HepG2 (cell line): ENCODE results near the gene STUB1. TPM values are rescaled to one million over a fixed set of nuclear protein-coding genes. Genes with fewer than 3 reads are reported as not detected.

Source experiments
- ATAC-seq: fragments of 200-7000 bp; cut with Tn5 transposase; 3 replicates; pipeline ENCODE4 v1.9.1; 2020; ENCODE audit warnings: mild to moderate bottlenecking, moderate library complexity
- BruUV-seq: library from RNA; stranded (reverse); fragments of 400-500 nt; replicated peaks from 2 replicates; lab custom pipeline; 2021; lab: Mats Ljungman, UMichigan
- CTCF ChIA-PET: fragments of 300-600 bp; formaldehyde crosslinking; extraction: SDS; loops from one replicate; lab custom pipeline; 2021; ENCODE audit warnings: low total read pairs, inconsistent platforms, low intra/inter-chr PET ratio; lab: Yijun Ruan, JAX
- POLR2A ChIA-PET: fragments of 350-600 bp; sonication (Branson Sonifier 250); formaldehyde crosslinking; loops from one replicate; lab custom pipeline; 2020; ENCODE audit warnings: antibody characterized with exemption, inconsistent platforms; lab: Yijun Ruan, JAX
- DNase-seq: peaks from one replicate; pipeline ENCODE4 v3.0.0-alpha.2; 2015; ENCODE audit warnings: low spot score
- FAIRE-seq: peaks from 3 replicates; lab custom pipeline; 2011; peaks lifted over from hg19 to GRCh38; lab: Jason Lieb, UNC
- H2AFZ ChIP-seq: one replicate; pipeline ENCODE4 v1.6.1; 2011; ENCODE audit warnings: low read length, inconsistent platforms
- H3K27ac ChIP-seq: fragments of 300-600 bp; 3 replicates; pipeline ENCODE4 v1.8.0; 2011; ENCODE audit warnings: mixed run types, mild to moderate bottlenecking, mixed read lengths, low read length, inconsistent platforms; ENCODE audit not compliant: insufficient read depth; ENCODE audit errors: extremely low read length
- H3K27me3 ChIP-seq, 2 experiments: fragments of 200-600 bp in 1 of 2; 2 replicates in 1 of 2; 3 replicates in 1 of 2; pipeline versions ENCODE4 v1.6.0 to v1.8.0; 2011; ENCODE audit warnings: low read length in 2 of 2, mild to moderate bottlenecking in 2 of 2, moderate library complexity in 2 of 2, inconsistent platforms in 1 of 2; ENCODE audit not compliant: insufficient read depth in 2 of 2, control insufficient read depth in 1 of 2
- H3K36me3 ChIP-seq, 2 experiments: fragments of 200-600 bp in 1 of 2; replicated peaks in 1 of 2; 2 replicates in 1 of 2; 3 replicates in 1 of 2; pipeline versions ENCODE4 v1.5.1 to v1.8.0; 2011; ENCODE audit warnings: low read length in 2 of 2, inconsistent platforms in 1 of 2; ENCODE audit not compliant: insufficient read depth in 2 of 2, control insufficient read depth in 1 of 2
- H3K4me1 ChIP-seq: 2 replicates; pipeline ENCODE4 v1.5.1; 2012; ENCODE audit warnings: low read length, inconsistent platforms; ENCODE audit not compliant: insufficient read depth
- H3K4me2 ChIP-seq: 2 replicates; pipeline ENCODE4 v1.6.0; 2011; ENCODE audit warnings: low read depth, low read length, inconsistent platforms
- H3K4me3 ChIP-seq, 3 experiments: fragments of 200-600 bp in 1 of 3; sonication (generic), shearing (Covaris generic) in 1 of 3; replicated peaks in 1 of 3; 2 replicates each; pipeline ENCODE4 v1.5.1; 2011 to 2016; ENCODE audit warnings: low read length in 3 of 3, inconsistent platforms in 2 of 3, low read depth in 2 of 3, mild to moderate bottlenecking in 2 of 3, control low read depth in 1 of 3, mixed read lengths in 1 of 3; ENCODE audit not compliant: insufficient read depth in 1 of 3
- H3K79me2 ChIP-seq: one replicate; pipeline ENCODE4 v1.6.1; 2011; ENCODE audit warnings: low read length, inconsistent platforms; ENCODE audit not compliant: insufficient read depth
- H3K9ac ChIP-seq: 2 replicates; pipeline ENCODE4 v1.6.0; 2011; ENCODE audit warnings: mild to moderate bottlenecking, low read depth, low read length, inconsistent platforms; ENCODE audit not compliant: insufficient read depth
- H3K9me3 ChIP-seq: 2 replicates; pipeline ENCODE4 v1.5.1; 2012; ENCODE audit warnings: mild to moderate bottlenecking, low read length
- H4K20me1 ChIP-seq: 2 replicates; pipeline ENCODE4 v1.6.0; 2011; ENCODE audit warnings: inconsistent platforms, mild to moderate bottlenecking, low read length, moderate library complexity; ENCODE audit not compliant: insufficient read depth
- AGO2 ChIP-seq: fragments of 200-400 bp; formaldehyde crosslinking; optimal IDR thresholded peaks from 2 replicates; pipeline ENCODE3; 2017; ENCODE audit warnings: mild to moderate bottlenecking, low read depth, low read length, moderate library complexity
- CTCF ChIP-seq: sonication (generic); formaldehyde crosslinking; IDR thresholded peaks from 2 replicates; pipeline ENCODE4 v1.5.0; 2020; ENCODE audit warnings: mild to moderate bottlenecking, missing genetic modification reagents, moderate library complexity
- DRAP1 ChIP-seq: IDR thresholded peaks from 2 replicates; pipeline ENCODE4 v1.6.1; 2016; ENCODE audit warnings: missing genetic modification reagents, missing compliant biosample characterization
- HNRNPLL ChIP-seq: fragments of 200-400 bp; formaldehyde crosslinking; IDR thresholded peaks from 2 replicates; pipeline ENCODE4 v1.6.1; 2017; ENCODE audit warnings: mild to moderate bottlenecking, low read depth, low read length; ENCODE audit not compliant: poor library complexity, severe bottlenecking
- POLR2A ChIP-seq, 2 experiments: IDR thresholded peaks; 2 replicates each; pipeline ENCODE4 v1.6.1; 2011; ENCODE audit warnings: low read depth in 2 of 2, low read length in 2 of 2, mild to moderate bottlenecking in 1 of 2, moderate library complexity in 1 of 2; ENCODE audit not compliant: insufficient read depth in 1 of 2
- RAD21 ChIP-seq: fragments of 450-650 bp; formaldehyde crosslinking; IDR thresholded peaks from 2 replicates; pipeline ENCODE4 v1.5.0; 2020; ENCODE audit warnings: mild to moderate bottlenecking
- RBFOX2 ChIP-seq: fragments of 200-400 bp; formaldehyde crosslinking; IDR thresholded peaks from 2 replicates; pipeline ENCODE4 v1.6.1; 2017; ENCODE audit warnings: low read depth, mild to moderate bottlenecking, low read length
- SMC3 ChIP-seq: IDR thresholded peaks from 2 replicates; pipeline ENCODE4 v1.6.1; 2011; ENCODE audit warnings: low read length, improper control_type of control experiment
- SSRP1 ChIP-seq: IDR thresholded peaks from 2 replicates; pipeline ENCODE4 v1.6.1; 2016; ENCODE audit warnings: control low read depth
- STAG1 ChIP-seq: sonication (generic); formaldehyde crosslinking; IDR thresholded peaks from 2 replicates; pipeline ENCODE4 v1.4.0; 2020; ENCODE audit warnings: missing genetic modification reagents
- TCF7 ChIP-seq: sonication (generic); IDR thresholded peaks from 2 replicates; pipeline ENCODE4 v1.6.1; 2016; ENCODE audit warnings: antibody characterized with exemption, low read depth
- TP53 ChIP-seq: sonication (generic); formaldehyde crosslinking; conservative IDR thresholded peaks from 2 replicates; pipeline ENCODE4 v1.4.0; 2020; ENCODE audit warnings: missing genetic modification reagents
- ZBTB20 ChIP-seq: sonication (generic); formaldehyde crosslinking; IDR thresholded peaks from 2 replicates; pipeline ENCODE4 v1.8.1; 2023; ENCODE audit warnings: missing genetic modification reagents, low read depth, mild to moderate bottlenecking, borderline replicate concordance
- ZBTB25 ChIP-seq: IDR thresholded peaks from 2 replicates; pipeline ENCODE4 v1.6.1; 2018; ENCODE audit warnings: missing genetic modification reagents
- ZNF264 ChIP-seq: sonication (generic); formaldehyde crosslinking; IDR thresholded peaks from 2 replicates; pipeline ENCODE4 v1.4.0; 2020; ENCODE audit warnings: missing genetic modification reagents
- WGBS: methylation state at CpG from one replicate; pipeline ENCODE4 v1.1.6; 2017; ENCODE audit warnings: low lambda C conversion rate; 5-methylcytosine and 5-hydroxymethylcytosine counted together
- in situ Hi-C: cut with HindIII; loops from 2 replicates; pipeline ENCODE4 v1.10.0; 2017; ENCODE audit warnings: low pct_unique_long_range_greater_than_20kb; ENCODE audit not compliant: extremely low pct_ligation_motif_present
- intact Hi-C: fragments of 100-400 bp; cut with micrococcal nuclease; formaldehyde crosslinking; loops from one replicate; pipeline ENCODE4 v1.10.0; 2022; ENCODE audit not compliant: unreplicated experiment
- polyA plus RNA-seq, 8 experiments: library from polyadenylated mRNA; depleted of rRNA in 3 of 8; stranded (reverse) in 7 of 8; unstranded in 1 of 8; fragments of >200 nt; fragmentation: Illumina TruSeq in 4 of 8; extraction: Trizol in 4 of 8; gene quantifications; 2 replicates each; pipeline versions ENCODE4 v1.2.1 to v1.2.3, GENCODE V29; 2011 to 2016; ENCODE audit warnings: low read depth in 4 of 8, missing spikeins in 1 of 8, mixed read lengths in 1 of 8; ENCODE audit not compliant: insufficient read depth in 1 of 8
- total RNA-seq, 5 experiments: library from RNA; depleted of rRNA; stranded (reverse); fragments of >200 nt; fragmentation: Illumina TruSeq; extraction: Trizol; gene quantifications; 2 replicates each; pipeline ENCODE4 v1.2.3, GENCODE V29; 2016; ENCODE audit warnings: low read depth in 1 of 5

STUB1 gene
- total and polyA plus RNA-seq, 2 of the 13 experiments (the other 11 are each of a cell fraction or from before 2014, with no cell fraction given) = 52.9 to 78.2 TPM

- CTCF ChIA-PET = interaction anchor here (1.1 to 1.5 kb wide), 2 partner anchors 17 to 74 kb away, joined by 3 to 4 read pairs; partner anchors contain the start of gene RHOT2
- intact Hi-C loops (no loop called here), in situ Hi-C loops (no loop called here)
- H3K9ac ChIP-seq = no peak overlapping the region
- peaks cover 26% of the 10 kb centered on the region for H3K4me1 ChIP-seq
- H3K79me2 ChIP-seq = peaks cover 18% of the 10 kb centered on the region
- DNase-seq (no peak), FAIRE-seq (no peak), ATAC-seq (no peak)
- 97% methylated on average over 45 of the region's 61 CpGs for WGBS
- H4K20me1 ChIP-seq = 0 out of 2 replicates have a peak, but pooled peaks cover 3% of the 10 kb centered on the region
- no peak overlapping the region for H3K27ac ChIP-seq
- TF ChIP-seq AGO2 (peak; percentile 60), POLR2A (IDR thresholded peaks at IDR 0.05; ENCODE audit: insufficient read depth in 1 of 2, low read depth in 2 of 2, low read length in 2 of 2) (peak in 1 of 2 experiments; percentile 36; a peak in 2 of 4 replicates), RBFOX2 (peak; percentile 62), ZBTB20 (CRISPR knock-in tag) (no peak), DRAP1 (CRISPR knock-in tag) (no peak), SSRP1 (0 out of 2 replicates have a peak, but pooled peaks have one; percentile 57)
- no peaks in the 10 kb centered on the region for H3K9me3 ChIP-seq
- no peak overlapping the region for H2AFZ ChIP-seq
- no TSS peak for BruUV-seq
- POLR2A ChIA-PET = no interaction called here
- H3K4me2 ChIP-seq = no peak overlapping the region
- peaks cover 11 to 20% of the 10 kb centered on the region in 2 experiments; a peak in 4 of 5 replicates for H3K36me3 ChIP-seq
- no peak overlapping the region for H3K4me3 ChIP-seq
- H3K27me3 ChIP-seq = no peaks in the 10 kb centered on the region; a peak in 1 of 5 replicates
These were observed 4.9 kb downstream of the STUB1 start for GRCh38 chr16:684961-685696.

- Histone ChIP-seq H3K36me3 (peaks cover 11 to 20% of the 10 kb centered on the region in 2 experiments; a peak in 4 of 5 replicates), H4K20me1 (0 out of 2 replicates have a peak, but pooled peaks cover 3% of the 10 kb centered on the region), H3K27ac (no peak overlapping the region), H3K4me1 (peaks cover 31% of the 10 kb centered on the region), H3K27me3 (no peaks in the 10 kb centered on the region; a peak in 1 of 5 replicates), H3K79me2 (peaks cover 15% of the 10 kb centered on the region), H3K9ac (no peak overlapping the region), H3K4me2 (no peak overlapping the region), H2AFZ (no peak overlapping the region), H3K9me3 (no peaks in the 10 kb centered on the region), H3K4me3 (no peak overlapping the region)
- BruUV-seq = no TSS peak
- ATAC-seq (peak; percentile 63), DNase-seq (peak; percentile 41), FAIRE-seq (no peak)
- CTCF ChIA-PET = interaction anchor here (1.1 to 1.5 kb wide), 2 partner anchors 18 to 75 kb away, joined by 3 to 4 read pairs; partner anchors contain the start of gene RHOT2
- intact Hi-C loops = no loop called here
- 71% methylated on average over 8 of the region's 10 CpGs for WGBS
- POLR2A ChIA-PET = interaction anchor here (1.2 kb wide), 1 partner anchor 34 kb away, joined by 3 read pairs; the partner anchor contains the start of gene ANTKMT
- in situ Hi-C loops = no loop called here
- no peak for TF ChIP-seq TP53
- no peak for TF ChIP-seq SMC3
- TF ChIP-seq ZBTB25 = no peak
- peak; percentile 74 for TF ChIP-seq CTCF
- no peak for TF ChIP-seq TCF7
- peak; percentile 25 for TF ChIP-seq HNRNPLL
- 0 out of 2 replicates have a peak, but pooled peaks have one; percentile 12 for TF ChIP-seq RAD21 (CRISPR knock-in tag)
- TF ChIP-seq STAG1 (CRISPR knock-in tag) = peak; percentile 47
- TF ChIP-seq ZNF264 (CRISPR knock-in tag) = no peak
These were observed 5.8 kb downstream of the STUB1 start for GRCh38 chr16:685967-686366.
